GM12891 (cell line): ENCODE results near the gene MYO7B.

Experiments used
- POLR2A ChIP-seq: IDR thresholded peaks from 2 replicates; pipeline ENCODE4 v1.6.1; 2011; ENCODE audit warnings: low read depth, low read length, control low read depth
- POLR2AphosphoS5 ChIP-seq: IDR thresholded peaks from 2 replicates; pipeline ENCODE4 v1.6.1; 2011; ENCODE audit warnings: low read depth, low read length, control low read depth
- SPI1 ChIP-seq: IDR thresholded peaks from 2 replicates; pipeline ENCODE4 v1.6.1; 2011; ENCODE audit warnings: low read depth, low read length, control low read depth
- TAF1 ChIP-seq: IDR thresholded peaks from 2 replicates; pipeline ENCODE4 v1.6.1; 2011; ENCODE audit warnings: low read depth, low read length, control low read depth

- TF ChIP-seq POLR2A (no peak), POLR2AphosphoS5 (no peak), TAF1 (no peak), SPI1 (no peak)
Observed at GRCh38 chr2:127645395-127646291, 110.2 kb downstream of the MYO7B start, which contains the start of gene GPR17.
